GM12872 (cell line): ENCODE data around the gene LPAR3.

Source experiments
- TF ChIP-seq, protein P1 (sequence below): IDR thresholded peaks from 3 replicates; pipeline ENCODE4 v1.5.1; 2011; ENCODE audit warnings: low read depth, mild to moderate bottlenecking, low read length, moderate library complexity; ENCODE audit not compliant: insufficient read depth

LPAR3 gene

DNA sequence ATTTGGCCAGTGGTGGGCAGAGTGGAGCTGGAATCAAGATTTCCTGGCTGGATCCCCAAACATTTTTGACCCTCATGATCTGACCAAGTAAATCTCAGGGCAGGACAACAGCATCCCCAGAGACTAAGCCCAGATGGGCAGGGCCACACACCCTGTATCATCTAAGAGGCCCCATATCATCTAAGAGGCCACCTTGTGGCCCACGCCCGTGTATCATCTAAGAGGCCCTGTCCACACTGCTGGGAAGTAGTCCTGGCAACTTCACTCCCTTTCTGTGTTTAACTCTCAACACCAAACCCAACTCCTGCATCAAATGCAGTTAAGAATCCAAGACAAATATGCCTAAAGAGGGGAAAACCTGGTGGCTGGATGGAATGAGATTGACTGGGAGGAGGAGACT lies 121.1 kb downstream of the LPAR3 start:
- TF ChIP-seq, protein P1, sequence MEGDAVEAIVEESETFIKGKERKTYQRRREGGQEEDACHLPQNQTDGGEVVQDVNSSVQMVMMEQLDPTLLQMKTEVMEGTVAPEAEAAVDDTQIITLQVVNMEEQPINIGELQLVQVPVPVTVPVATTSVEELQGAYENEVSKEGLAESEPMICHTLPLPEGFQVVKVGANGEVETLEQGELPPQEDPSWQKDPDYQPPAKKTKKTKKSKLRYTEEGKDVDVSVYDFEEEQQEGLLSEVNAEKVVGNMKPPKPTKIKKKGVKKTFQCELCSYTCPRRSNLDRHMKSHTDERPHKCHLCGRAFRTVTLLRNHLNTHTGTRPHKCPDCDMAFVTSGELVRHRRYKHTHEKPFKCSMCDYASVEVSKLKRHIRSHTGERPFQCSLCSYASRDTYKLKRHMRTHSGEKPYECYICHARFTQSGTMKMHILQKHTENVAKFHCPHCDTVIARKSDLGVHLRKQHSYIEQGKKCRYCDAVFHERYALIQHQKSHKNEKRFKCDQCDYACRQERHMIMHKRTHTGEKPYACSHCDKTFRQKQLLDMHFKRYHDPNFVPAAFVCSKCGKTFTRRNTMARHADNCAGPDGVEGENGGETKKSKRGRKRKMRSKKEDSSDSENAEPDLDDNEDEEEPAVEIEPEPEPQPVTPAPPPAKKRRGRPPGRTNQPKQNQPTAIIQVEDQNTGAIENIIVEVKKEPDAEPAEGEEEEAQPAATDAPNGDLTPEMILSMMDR = no peak

DNA sequence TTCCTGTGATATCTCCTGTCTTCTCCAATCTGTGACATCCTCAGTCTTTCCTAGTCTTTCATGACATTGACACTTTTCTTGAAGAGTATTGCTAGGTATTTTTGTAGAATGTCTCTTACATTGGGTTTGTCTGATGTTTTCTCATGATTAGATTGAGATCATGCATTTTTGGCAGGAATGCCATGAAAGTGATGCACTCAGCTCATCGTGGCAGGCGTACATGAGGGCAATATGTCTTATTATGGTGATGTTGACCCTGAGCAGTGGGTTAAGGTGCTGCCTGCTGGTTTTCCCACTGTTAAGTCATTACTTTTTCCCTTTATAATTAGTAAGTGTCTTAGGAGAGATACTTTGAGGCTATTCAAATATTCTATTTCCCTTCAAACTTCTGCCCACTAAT lies 122.5 kb downstream of the LPAR3 start:
- TF ChIP-seq, protein P1 = no peak

DNA sequence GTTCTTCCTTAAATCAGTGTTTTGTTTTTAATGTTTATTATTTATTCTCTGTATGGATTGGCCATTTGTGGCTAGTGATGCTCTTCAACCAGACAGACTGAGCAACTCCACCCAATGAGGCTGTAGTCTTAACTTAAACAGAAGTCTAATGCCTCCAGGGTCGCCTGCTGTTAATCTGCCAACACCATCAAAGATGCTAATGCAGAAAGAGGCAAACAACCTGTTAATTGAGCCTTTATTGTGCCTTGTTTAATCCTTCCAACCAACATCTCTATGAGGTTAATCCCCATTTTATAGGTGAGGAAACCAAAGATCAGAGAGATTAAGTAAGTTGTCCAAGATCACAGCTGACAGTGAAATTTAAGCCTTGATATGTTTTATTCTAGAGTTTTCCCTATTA lies 123.4 kb downstream of the LPAR3 start:
- TF ChIP-seq, protein P1 = no peak

DNA sequence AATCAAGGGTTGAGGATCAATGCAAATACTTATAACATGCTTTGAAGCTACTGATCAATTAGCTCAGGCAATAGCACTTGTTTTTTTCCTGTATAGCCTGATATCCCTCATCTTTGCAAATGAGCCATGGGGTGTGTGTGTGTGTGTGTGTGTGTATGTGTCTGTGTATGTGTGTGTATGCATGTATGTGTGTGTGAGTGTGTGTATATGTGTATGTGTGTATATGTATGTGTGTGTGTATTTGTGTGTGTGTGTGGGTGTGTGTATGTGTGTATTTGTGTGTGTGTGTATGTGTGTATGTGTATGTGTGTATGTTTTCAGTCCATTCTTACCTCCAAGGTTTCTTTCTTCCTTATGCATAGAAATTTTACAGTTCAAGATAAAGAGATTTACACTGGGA lies 124.4 kb downstream of the LPAR3 start:
- TF ChIP-seq, protein P1 = no peak

DNA sequence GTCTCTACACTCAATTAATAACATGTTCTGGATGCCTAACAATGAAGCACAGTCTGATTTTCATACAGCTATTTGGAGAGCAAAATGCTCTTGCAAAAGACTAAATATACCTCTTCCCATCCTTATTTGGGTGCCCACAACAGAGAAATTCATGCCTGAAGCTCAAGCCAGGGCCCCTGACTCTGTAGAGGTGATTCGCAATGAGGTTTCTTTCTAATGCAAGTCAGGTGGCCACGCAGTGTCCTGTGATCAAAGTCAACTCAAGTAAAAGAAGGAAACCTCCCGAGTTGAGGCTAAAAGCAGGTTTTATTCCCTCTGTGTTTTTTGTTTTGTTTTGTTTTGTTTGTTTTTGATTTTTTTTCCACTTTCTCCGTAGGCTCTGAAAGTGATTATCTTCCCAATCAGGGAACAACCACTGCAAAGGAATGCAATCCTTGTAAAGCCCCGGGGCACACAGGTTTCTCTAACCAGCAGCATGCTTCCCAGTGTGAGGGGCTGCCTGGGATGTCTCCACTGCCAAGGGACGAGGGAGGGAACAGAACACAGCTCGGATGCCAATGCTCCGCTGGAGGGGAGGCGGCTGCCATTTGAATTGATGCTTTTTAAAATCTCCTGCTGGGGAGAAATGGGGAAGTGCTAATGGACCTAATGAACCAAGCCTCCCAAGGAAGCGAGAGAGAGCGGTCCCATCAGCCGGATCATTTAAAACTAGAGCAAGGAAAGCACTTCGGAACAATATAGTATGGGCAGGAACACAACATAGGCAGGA lies 128.9 kb downstream of the LPAR3 start:
- TF ChIP-seq, protein P1 = no peak

DNA sequence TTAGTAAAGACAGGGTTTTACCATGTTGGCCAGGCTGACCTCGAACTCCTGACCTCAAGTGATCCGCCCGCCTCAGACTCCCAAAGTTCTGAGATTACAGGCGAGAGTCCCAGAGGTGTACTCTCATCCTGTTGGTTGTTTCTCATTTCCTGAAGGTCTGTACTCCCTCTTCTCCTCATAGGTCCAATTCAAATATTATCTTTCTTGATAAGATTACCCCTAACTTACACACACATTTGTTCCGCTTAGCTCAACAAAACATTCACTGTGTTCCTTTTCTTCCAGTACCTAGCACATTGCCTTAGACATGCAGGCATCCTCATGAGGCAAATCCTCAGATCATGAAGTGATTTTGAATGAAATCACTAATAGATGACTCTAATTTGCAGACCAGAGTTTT lies 130.3 kb downstream of the LPAR3 start:
- TF ChIP-seq, protein P1 = no peak
